Right atrium auricular region (tissue), 2 donors: Measurements from ENCODE around the gene PUM2. TPM values are rescaled to one million over a fixed set of nuclear protein-coding genes. Genes with fewer than 3 reads are reported as not detected.

Experiments
- DNase-seq: peaks from one replicate; pipeline ENCODE4 v3.0.0-alpha.2; 2019; ENCODE audit warnings: low spot score
- H3K27ac ChIP-seq, 2 donors: fragments of 200-600 bp; sonication (generic); 1 replicate in 1 of 2; 2 replicates in 1 of 2; pipeline ENCODE4 v1.5.1; 2016 to 2019
- H3K27me3 ChIP-seq, 2 donors: fragments of 200-600 bp; sonication (generic); one replicate each; pipeline versions ENCODE4 v1.5.1 to v1.6.0; 2017 to 2019
- H3K36me3 ChIP-seq: fragments of 200-600 bp; sonication (generic); one replicate; pipeline ENCODE4 v1.5.1; 2016
- H3K4me1 ChIP-seq, 2 donors: fragments of 200-600 bp; sonication (generic); one replicate each; pipeline versions ENCODE4 v1.5.1 to v1.6.0; 2017 to 2019
- H3K4me3 ChIP-seq, 2 donors: fragments of 200-600 bp; sonication (generic); 1 replicate in 1 of 2; 2 replicates in 1 of 2; pipeline ENCODE4 v1.5.1; 2017 to 2019; ENCODE audit warnings: mild to moderate bottlenecking in 1 of 2, moderate library complexity in 1 of 2
- H3K9me3 ChIP-seq, 2 donors: fragments of 200-600 bp; sonication (generic); one replicate each; pipeline ENCODE4 v1.5.1; 2019
- CTCF ChIP-seq, 2 donors: fragments of 200-600 bp; sonication (generic); IDR thresholded peaks; one replicate each; pipeline ENCODE4 v1.5.1; 2019; ENCODE audit warnings: antibody characterized with exemption in 2 of 2
- total RNA-seq, 2 donors: library from RNA; depleted of rRNA; stranded (reverse); fragments of >200 nt; gene quantifications; one replicate each; pipeline ENCODE4 v1.1.0, GENCODE V29; 2016

The PUM2 gene
- total RNA-seq, 2 donors from 2014 or later: 35.0 to 44.8 TPM

GRCh38 chr2:20352581-20353216, 2.1 kb upstream of the PUM2 start:
- no peaks in the 10 kb centered on the region for H3K9me3 ChIP-seq
- peaks cover 0 to 31% of the 10 kb centered on the region in 2 donors for H3K4me1 ChIP-seq
- H3K27ac ChIP-seq: peak overlapping the region in 1 of 2 donors; percentile 95
- H3K27me3 ChIP-seq: no peaks in the 10 kb centered on the region
- TF ChIP-seq CTCF (IDR thresholded peaks at IDR 0.05): no peak
- no peaks in the 10 kb centered on the region for H3K36me3 ChIP-seq
- H3K4me3 ChIP-seq: no peak overlapping the region
- no peak for DNase-seq

- H3K27ac ChIP-seq: peak overlapping the region in 1 of 2 donors; percentile 95
- no peaks in the 10 kb centered on the region for H3K27me3 ChIP-seq
- no peak overlapping the region for H3K4me3 ChIP-seq
- H3K9me3 ChIP-seq: no peaks in the 10 kb centered on the region
- peaks cover 0 to 36% of the 10 kb centered on the region in 2 donors for H3K4me1 ChIP-seq
- no peaks in the 10 kb centered on the region for H3K36me3 ChIP-seq
- TF ChIP-seq CTCF (IDR thresholded peaks at IDR 0.05): no peak
- no peak for DNase-seq
Measured at GRCh38 chr2:20352230-20352578, 1.6 kb upstream of the PUM2 start.

- Histone ChIP-seq H3K27ac (peak overlapping the region; percentile 95 to 98), H3K9me3 (no peaks in the 10 kb centered on the region), H3K4me1 (peaks cover 0 to 41% of the 10 kb centered on the region in 2 donors), H3K27me3 (no peaks in the 10 kb centered on the region), H3K36me3 (no peaks in the 10 kb centered on the region), H3K4me3 (peak overlapping the region; percentile 73 to 96)
- no peak for DNase-seq
- no peak for TF ChIP-seq CTCF (IDR thresholded peaks at IDR 0.05)
Measured at GRCh38 chr2:20351555-20352229, 1.0 kb upstream of the PUM2 start.

- Histone ChIP-seq H3K36me3 (no peaks in the 10 kb centered on the region), H3K9me3 (no peaks in the 10 kb centered on the region), H3K27ac (peak overlapping the region; percentile 95 to 98), H3K27me3 (no peaks in the 10 kb centered on the region), H3K4me1 (peaks cover 0 to 51% of the 10 kb centered on the region in 2 donors), H3K4me3 (peak overlapping the region; percentile 73 to 96)
- no peak for DNase-seq
- peak in 1 of 2 donors; percentile 16 for TF ChIP-seq CTCF (IDR thresholded peaks at IDR 0.05)
Measured at GRCh38 chr2:20350041-20350712, 467 bp downstream of the PUM2 start.

- H3K27me3 ChIP-seq: no peaks in the 10 kb centered on the region
- H3K4me1 ChIP-seq: peaks cover 0 to 54% of the 10 kb centered on the region in 2 donors
- H3K4me3 ChIP-seq: peak overlapping the region; percentile 73 to 96
- no peak for TF ChIP-seq CTCF (IDR thresholded peaks at IDR 0.05)
- peak overlapping the region in 1 of 2 donors; percentile 98 for H3K27ac ChIP-seq
- H3K36me3 ChIP-seq: no peaks in the 10 kb centered on the region
- DNase-seq: no peak
- H3K9me3 ChIP-seq: no peaks in the 10 kb centered on the region
Measured at GRCh38 chr2:20349513-20349921, 1.1 kb downstream of the PUM2 start.
